Activated effector memory CD4-positive, alpha-beta T cell treated with Interleukin-2 at 50 U/mL for 16 hours (primary cell): ENCODE results near the gene PRMT1.

Experiments used
- DNase-seq: peaks from one replicate; pipeline ENCODE4 v3.0.0-alpha.2; 2020

Gene PRMT1

GRCh38 chr19:49672131-49672919 is 4.7 kb upstream of the PRMT1 start:
- peak; percentile 61 for DNase-seq

GRCh38 chr19:49676136-49676783 is 811 bp upstream of the PRMT1 start:
- DNase-seq: no peak

DNA sequence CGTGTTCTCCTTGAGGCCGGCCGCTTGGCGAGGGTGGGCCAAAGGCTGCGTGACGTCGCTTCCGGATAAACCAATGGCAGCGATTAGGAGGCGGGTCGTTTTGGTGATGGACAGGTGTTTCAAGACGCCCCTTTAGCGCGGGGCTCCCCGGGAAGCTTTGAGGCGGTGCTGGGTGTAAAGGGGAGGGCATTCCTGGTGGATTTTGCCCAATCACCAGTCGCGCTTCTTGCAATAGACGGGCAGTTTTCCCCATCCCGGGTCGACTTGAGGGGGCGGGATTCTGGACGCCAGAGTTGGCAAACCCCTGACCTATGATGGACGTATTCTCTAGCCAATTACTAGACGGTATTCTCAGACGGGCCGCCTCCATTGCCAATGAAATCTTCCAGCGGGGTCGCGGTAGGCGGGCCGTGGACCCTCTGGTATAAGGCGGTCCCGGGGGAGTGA is 264 bp upstream of the PRMT1 start:
- peak; percentile 98 for DNase-seq

- peak; percentile 72 for DNase-seq
Observed at GRCh38 chr19:49677901-49678674, 1.0 kb downstream of the PRMT1 start.

- no peak for DNase-seq
Observed at GRCh38 chr19:49678985-49679770, 2.1 kb downstream of the PRMT1 start.

GRCh38 chr19:49679771-49680413 is 2.8 kb downstream of the PRMT1 start:
- DNase-seq: no peak

- peak; percentile 88 for DNase-seq
Observed at GRCh38 chr19:49680421-49681351, 3.6 kb downstream of the PRMT1 start.

GRCh38 chr19:49681830-49682229 is 4.8 kb downstream of the PRMT1 start:
- DNase-seq: no peak

DNA sequence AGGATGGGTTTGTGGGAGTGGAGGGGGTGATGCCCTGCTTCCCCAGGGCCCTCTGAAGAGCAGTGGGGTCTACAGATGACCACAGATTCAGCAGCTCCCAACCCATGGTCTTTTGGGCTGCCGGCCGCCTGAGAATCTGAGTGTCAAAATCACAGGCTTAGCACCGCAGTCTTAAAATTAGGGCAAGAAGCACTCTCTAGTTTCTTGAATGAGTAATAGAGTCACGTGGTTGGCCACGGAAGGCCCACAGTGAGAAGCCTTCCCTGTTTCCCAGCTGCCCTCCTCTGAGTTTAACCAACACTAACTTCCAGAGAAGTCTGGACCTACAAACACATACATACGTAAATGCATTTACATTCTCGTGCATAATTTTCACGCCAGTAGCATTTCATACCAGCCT is 5.2 kb downstream of the PRMT1 start:
- no peak for DNase-seq

DNA sequence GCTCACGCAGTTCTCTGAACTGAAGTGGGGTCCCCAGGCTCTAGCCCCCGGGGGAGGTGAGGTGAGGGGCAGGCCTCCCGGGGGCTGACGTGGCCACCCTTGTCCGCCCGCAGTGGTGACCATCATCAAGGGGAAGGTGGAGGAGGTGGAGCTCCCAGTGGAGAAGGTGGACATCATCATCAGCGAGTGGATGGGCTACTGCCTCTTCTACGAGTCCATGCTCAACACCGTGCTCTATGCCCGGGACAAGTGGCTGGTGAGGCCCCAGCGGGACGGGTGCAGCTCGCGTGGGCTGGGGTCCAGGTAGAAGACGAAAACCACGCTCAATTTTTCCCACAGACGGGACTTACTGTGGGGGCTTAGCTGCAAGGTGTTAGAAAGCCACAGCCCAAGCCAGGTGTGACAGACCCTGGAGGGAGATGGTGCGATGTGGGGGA is 6.8 kb downstream of the PRMT1 start:
- no peak for DNase-seq

- DNase-seq: no peak
Observed at GRCh38 chr19:49684251-49684982, 7.3 kb downstream of the PRMT1 start.

GRCh38 chr19:49684983-49685553 is 8.0 kb downstream of the PRMT1 start:
- no peak for DNase-seq

GRCh38 chr19:49685845-49686332 is 8.8 kb downstream of the PRMT1 start:
- DNase-seq: no peak

DNA sequence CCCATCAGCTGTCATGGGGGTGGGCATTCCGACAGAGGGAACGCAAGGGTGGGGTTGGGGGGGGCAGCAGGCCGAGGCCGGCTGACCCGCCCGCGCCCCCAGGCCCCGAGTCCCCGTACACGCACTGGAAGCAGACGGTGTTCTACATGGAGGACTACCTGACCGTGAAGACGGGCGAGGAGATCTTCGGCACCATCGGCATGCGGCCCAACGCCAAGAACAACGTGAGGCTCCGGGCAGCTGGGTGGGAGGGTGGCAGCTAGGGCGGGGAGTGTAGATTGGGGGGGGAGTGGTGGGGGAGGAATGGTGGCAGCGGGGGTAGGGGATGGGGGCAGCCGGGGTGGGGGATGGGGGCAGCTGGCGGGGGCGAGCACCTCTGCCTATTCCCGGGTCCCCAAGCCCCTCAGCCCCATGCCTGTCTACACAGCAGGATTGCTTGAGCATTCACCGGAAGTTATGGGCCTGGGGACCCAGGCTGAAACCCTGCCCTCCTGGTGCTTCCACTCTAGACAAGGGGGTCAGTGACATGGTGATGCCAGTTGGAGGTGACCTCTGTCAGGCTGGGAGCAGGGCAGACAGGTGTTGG is 9.5 kb downstream of the PRMT1 start:
- no peak for DNase-seq

GRCh38 chr19:49687150-49687549 is 10.1 kb downstream of the PRMT1 start:
- DNase-seq: no peak

GRCh38 chr19:49687566-49688316 is 10.7 kb downstream of the PRMT1 start:
- DNase-seq: no peak

GRCh38 chr19:49688531-49689132 is 11.6 kb downstream of the PRMT1 start:
- DNase-seq: no peak
